Stimulated activated CD4-positive, alpha-beta T cell treated with anti-CD3 and anti-CD28 coated beads, Interleukin-4, amount 100 ng/mL, for 24 hours (primary cell): ENCODE data around the gene AS3MT.

Source experiments
- DNase-seq: peaks from one replicate; pipeline ENCODE4 v3.0.0-alpha.2; 2020

Gene AS3MT

DNA sequence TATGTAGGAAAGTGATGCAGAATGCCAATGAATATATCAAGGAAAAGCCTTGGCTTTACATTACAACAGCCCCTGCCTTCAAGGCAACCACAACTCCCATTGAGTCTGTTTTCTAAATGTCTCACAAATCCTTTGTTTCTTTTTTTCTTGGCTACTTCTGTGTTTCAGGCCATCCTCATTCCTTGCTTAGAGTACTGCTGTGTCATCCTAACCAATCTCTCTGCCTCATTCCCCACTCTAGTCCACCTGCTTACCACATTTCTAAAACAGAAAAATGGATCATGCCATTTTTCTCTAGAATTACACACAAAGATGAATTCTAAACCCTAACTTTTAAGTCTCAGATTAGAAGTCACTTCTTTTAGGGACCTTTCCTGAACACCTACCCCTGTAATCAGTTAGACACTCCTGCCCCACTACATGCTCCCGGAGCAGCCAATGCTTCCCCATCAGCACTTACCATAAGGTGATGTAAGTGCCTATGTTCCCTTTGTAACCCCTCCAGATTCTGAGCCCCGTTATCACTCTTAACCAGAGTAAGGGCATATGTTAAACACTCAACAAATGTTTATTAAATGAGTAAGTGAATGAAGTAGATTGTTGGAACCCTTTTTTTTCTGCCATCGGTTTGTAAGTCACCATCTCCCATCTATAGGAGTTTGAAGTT, 12.4 kb upstream of the AS3MT start:
- no peak for DNase-seq

DNA sequence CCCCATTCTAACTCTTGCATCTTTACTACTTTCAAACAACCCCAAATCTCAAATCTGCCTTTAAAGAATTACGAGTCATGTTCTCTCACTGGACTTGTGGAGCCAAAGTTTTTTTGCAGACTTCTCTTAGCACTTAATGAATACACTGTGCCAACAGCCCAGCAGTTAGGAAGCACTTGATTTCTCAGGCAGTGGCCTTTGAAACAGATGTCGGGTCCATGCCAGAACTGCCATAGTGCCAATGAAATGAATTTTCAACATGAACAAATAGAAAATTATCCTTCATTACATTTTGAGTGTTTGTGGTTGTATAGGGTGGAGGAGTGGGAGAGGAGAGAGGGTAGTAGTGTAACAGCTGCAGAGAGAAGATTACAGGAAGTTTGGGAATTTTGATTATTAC, 9.4 kb upstream of the AS3MT start:
- no peak for DNase-seq

DNA sequence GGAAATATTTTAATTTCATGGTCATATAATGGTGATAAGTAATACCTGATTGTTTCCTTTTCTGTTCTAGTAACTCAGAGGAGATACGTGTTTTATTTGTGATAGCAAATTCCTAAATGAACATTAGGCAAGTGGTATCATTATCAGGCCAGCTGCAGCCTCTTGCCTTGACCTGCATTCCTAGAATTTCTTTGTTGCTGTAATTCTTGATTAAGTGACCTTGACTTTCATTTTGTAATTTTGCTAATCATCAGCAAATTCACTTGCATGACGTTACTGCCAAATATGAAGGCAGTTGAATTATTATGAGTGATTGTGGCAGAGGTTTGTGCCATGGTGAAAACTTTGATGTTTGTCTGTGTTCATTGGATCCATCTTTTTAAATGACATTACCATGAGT, 5.6 kb upstream of the AS3MT start:
- DNase-seq, result no peak

DNA sequence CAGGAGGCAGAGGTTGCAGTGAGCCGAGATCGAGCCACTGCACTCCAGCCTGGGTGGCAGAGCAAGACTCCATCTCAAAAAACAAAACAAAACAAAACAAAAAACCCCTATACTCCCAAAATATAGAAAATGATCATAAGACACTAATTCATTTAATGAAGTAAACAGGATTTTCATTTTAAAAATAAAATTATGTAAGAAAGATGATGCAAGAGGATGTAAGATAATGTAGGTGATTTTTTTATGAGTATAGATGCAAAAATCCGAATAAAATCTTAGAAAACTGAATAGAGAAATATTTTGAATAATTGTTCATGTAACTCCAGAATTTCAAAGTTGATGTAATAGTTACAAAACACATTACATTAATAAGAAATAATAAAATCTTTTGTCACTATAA, 3.6 kb upstream of the AS3MT start:
- no peak for DNase-seq

DNA sequence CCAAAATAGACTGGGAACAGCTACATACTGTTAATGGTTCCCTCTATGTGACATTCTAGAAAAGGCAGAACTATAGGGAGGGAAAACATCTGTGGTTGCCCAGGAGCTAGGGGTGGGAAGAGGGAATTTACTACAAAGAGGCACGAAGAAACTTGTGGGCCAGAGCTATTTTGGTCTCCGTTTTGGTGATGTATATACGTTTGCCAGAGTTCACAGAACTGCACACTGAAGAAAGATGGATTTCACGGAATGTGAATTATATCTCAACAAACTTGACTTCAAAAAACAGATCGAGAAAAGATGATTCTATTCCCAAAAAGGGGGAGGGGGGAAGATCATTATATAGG, 386 bp upstream of the AS3MT start:
- no peak for DNase-seq

DNA sequence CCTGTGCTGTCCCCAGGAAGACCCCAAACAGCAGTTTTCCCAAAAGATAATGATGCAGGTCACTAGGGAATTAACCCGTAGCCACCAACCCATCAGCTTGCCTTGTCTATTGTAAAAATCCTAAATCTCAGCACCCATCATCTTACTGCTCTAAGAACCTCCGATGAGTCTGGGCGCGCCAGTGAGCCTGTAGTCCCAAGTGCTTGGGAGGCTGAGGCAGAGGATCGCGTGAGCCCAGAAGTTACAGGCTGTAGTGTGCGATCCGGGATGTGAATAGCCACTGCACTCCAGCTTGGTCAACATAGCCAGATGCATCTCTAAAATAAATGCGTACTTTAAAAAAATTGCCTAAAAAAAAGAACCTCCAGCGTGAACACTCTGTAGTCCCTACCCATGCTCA, 951 bp downstream of the AS3MT start:
- no peak for DNase-seq

DNA sequence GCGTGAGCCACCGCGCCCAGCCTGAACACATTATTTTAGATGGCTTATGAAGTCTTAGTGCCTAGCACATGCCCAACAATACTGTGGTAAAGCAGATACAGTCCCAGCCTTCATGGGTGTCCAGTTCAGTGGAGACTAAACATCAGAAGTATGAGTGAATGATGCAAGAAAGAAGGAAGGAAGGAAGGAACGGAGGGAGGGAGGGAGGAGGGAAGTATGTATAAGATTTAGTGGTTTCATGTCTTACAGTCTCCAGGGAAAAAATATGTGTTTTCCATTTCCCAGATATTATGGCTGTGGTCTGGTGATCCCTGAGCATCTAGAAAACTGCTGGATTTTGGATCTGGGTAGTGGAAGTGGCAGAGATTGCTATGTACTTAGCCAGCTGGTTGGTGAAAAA, 2.9 kb downstream of the AS3MT start:
- no peak for DNase-seq

DNA sequence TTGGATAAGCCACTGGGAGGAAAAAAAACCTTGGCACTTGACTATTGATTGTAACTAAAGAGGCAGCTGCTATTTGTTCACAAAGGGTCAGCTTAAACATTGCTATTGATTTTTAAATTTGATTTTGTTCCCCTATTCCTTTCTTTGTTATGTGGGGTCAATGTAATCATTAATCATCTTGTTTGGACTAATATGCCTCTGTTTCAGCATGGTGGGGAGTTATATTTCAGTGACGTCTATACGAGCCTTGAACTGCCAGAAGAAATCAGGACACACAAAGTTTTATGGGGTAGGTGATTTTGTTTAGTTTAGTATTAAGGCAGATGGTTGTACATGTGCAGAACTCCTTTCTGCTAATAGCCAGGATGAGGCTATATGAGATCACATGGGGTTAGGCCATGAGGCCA, 7.5 kb downstream of the AS3MT start:
- no peak for DNase-seq

DNA sequence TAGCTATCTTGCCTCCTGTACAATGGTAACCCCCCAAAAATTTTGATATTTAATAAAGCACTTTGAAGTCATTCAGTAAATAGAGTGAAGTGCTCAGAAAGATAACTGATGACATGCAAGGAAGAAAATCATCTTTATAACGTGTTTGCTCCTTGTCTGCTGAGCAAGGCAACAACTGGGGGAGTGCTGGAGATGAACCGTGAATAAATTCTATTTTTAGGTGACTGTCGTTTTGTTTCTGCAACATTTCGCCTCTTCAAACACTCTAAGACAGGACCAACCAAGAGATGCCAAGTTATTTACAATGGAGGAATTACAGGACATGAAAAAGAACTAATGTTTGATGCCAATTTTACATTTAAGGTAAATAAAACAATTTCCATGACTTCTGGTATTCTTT, 9.4 kb downstream of the AS3MT start:
- no peak for DNase-seq

DNA sequence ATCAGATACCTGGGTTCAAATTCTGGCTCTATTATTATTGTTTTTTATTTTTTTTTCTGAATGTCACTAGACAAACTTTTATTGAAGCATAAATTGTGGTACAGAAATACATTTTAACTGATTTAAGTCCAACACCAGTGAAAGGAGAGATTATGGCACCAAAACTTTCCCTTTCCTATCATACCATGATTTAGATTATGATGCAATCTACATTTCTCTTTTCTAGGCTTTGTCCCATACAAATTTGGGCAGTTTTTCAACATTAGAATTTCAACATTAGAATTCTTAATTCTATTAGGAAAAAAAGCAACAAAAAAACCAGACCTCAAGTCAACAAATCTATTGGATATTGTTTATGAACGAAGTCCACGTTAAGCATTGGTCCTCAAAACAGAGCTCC, 11.0 kb downstream of the AS3MT start:
- no peak for DNase-seq

DNA sequence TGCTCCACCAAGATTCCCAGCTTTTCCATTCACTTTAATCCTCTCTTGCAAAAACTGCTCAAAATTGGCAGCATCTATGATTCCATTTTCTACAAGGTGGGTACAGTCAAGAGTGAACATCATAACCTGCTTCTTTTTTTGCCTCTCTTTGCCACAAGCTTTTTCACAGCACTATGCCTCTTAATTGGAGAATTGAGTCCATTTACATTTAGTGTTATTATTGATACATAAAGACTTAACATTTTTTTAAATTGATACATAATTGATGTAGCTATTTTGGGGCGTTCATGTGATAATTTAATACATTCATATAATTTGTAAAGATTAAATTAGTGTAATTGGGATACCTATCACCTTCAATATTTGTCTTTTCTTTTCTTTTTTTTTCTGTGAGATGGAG, 18.8 kb downstream of the AS3MT start:
- DNase-seq, result no peak

DNA sequence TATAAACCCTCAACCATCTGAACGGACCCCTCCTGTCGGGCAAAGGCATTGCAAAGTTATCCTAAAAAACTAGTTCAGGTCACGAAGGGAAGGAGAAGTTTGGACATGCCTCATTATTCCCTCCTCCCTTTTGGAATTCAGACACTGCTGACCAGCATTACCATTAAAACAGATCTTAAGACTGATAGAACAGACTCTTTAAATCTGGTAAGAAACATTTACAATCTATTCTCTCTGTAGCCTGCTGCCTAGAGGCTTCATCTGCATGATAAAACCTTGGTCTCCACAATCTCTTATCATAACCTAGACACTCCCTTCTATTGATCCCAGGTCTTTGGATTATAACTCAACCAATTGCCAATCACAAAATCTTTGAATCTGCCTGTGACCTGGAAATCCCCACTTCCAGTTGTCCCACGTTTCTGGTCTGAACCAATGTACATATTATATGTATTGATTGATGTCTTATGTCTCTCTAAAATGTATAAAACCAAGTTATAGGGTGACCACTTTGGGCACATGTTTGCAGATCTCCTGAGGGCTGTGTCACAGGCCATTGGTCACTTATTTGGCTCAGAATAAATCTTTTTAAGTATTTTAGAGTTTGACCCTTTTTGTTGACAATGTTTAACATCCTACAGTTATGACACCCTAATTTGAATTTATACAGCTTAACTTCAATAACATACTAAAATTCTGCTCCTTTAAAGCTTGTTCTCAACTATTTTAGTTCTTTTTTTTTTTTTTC, 25.4 kb downstream of the AS3MT start:
- DNase-seq, result no peak

DNA sequence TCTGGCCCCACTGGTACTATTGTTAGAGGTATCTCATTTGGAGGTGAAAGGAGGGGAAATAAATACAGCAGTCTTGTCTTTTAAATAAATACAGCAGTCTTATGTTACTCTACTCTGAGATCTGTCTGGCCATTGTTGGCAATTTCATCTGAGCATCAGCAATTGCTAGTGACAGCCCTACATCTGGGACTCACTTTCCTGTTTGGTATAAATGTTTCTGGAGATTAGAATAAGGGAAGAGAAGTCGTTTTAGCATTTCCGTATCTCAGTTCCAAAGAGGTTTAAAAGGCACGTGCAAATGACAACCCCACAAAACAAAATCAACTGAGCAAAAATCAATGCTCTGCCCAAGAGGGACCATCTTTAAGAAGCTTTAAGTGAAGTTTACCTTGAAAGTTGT, 30.7 kb downstream of the AS3MT start:
- DNase-seq, result no peak

DNA sequence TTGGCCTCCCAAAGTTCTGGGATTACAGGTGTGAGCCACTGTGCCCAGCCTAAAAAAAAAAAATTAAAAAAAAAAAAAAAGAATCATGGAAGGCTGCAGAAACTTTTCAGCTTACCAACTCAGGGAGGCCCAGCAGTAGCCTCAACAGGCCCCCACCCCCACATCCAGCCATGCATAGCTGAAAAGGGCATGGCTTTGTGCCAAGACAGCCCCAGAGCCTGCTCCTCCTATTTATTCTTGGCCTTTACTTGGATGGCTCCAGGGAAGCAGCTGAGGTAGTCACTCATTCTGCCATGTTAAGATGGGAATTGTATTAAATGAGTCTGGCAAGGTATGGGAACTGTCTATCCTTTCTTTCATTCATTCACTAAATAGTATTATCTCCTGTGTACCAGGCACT, 35.1 kb downstream of the AS3MT start:
- DNase-seq, result no peak

DNA sequence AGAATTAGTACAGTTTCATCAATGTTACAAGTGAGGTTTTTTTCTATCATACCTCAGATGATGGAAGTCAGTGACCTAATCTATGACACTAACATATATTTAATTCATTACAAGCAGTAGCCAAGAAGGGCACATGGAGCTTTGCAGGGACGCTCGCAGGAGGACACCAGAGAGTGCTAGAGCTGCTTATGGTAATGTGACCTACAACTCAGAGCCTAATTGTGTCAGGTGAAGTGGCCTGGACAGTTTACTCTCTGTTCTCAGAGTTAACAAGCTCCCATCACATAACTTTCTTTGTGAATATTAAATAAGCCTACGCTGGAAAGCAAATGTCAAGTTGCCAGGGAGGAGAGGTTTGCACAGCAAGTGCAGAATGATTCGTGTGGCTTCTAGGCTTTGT, 37.2 kb downstream of the AS3MT start:
- no peak for DNase-seq

DNA sequence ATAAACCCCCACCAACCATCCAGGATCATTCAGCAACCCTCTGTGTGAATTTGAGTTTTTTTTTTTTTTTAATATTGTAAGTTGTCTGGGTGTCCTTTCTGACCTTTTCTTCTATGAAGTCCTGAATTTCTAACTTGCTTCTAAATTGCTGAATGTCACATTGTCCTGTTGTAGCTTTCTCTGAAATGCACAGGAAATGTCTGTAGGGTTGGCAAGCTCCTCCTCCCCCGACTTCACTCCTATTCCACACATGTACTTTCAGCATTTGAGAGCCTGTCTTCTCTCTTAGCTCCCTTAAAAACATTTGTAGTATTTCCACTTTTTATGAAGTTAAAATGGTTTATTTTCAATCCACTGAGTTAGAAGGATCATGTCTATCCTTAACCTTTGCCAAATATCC, 45.5 kb downstream of the AS3MT start:
- DNase-seq, result no peak

DNA sequence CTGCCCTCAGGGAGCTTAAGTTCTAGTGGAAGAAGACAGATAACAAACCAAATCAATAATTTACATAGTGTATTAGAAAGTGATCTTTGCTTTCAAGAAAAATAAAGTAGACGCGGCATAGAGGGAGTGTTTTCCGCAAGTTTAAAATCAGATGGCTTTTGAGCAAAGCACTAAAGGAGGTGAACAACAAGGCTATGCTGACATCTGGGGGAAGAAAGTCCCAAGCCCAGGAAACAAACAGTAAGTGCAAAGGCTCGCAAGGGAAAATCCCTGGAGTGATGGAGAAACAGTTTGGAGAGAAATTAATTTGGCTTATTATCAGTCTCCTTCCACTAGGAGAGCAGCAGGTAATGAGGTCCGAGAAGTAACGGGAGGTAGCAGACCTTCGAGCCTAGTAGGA, 46.9 kb downstream of the AS3MT start:
- DNase-seq, result no peak

DNA sequence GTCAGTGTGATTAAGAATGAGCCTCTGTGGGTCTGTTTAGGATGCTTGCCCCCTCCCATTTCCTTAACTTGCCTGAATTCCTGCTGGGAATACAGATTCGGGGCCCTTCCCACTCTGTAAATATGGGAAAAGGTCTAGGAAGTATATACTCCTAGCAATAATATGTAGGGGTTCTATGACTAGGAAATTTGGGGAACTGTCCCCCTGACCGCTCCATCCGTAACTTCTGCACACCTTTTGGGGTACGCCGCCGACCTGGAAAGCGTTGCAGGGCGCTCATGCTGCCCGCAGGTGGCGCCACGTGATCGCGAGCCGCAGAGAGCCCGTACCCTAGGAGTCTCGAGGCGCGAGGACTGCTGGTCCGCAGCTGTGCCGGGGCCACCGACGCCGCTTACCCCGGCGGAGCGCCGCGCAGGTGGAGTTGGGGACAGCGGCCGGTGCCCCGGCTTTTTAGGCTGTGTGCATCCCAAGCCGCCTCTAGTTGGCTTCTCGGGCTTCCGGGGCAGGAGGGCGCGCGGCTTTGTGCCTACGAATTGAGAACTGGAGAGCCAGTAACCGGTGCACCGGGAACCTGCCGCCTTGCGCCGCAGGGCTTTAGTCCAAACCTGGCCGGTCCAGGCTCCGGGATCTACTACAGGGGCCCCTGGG, 48.2 kb downstream of the AS3MT start:
- DNase-seq, result peak; percentile 83

DNA sequence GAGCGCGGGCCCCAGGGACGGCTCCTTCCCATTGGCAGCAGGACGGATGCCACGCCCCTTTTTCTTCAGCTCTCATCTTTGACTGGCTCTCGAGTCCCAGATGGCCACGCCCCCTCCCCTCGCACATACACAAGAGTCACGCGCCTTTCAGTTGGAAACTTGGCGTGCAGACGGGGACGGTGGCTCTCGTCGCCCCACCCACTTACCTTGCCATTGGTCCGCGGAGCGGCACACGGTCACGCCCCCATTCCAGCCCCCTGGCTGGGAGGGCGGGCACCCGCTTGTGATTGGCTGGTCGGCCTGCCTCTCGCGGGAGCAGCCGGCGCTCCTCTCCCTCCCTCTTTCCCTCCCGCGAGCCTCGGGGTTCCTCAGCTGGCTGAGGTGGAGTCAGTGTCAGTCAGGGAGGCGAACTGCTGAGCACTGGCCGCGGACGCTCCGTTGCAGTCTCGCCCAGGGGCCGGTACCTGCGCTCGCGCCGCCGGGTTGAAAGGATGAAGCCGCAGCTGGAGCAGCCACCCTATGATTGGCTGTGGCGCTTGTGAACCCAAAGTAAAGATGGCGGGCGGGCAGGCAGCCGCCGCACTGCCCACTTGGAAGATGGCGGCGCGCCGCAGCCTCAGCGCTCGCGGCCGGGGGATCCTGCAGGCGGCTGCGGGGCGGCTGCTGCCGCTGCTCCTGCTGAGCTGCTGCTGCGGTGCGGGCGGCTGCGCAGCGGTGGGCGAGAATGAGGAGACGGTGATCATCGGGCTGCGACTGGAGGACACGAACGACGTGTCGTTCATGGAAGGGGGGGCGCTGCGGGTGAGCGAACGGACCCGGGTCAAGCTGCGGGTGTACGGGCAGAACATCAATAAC, 48.9 kb downstream of the AS3MT start, which contains the start of gene CNNM2:
Gene CNNM2, plus strand, starts transcription at position 333 of the 855 bp plus-strand sequence. Its CDS starts 187 bp downstream, at position 520.
- peak; percentile 100 for DNase-seq

DNA sequence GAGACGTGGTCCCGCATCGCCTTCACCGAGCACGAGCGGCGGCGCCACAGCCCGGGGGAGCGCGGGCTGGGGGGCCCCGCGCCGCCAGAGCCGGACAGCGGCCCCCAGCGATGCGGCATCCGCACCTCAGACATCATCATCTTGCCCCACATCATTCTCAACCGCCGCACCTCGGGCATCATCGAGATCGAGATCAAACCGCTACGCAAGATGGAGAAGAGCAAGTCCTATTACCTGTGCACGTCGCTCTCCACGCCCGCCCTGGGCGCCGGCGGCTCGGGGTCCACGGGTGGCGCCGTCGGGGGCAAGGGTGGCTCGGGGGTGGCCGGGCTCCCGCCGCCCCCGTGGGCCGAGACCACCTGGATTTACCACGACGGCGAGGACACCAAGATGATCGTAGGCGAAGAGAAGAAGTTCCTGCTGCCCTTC, 49.6 kb downstream of the AS3MT start:
- DNase-seq, result peak; percentile 42

DNA sequence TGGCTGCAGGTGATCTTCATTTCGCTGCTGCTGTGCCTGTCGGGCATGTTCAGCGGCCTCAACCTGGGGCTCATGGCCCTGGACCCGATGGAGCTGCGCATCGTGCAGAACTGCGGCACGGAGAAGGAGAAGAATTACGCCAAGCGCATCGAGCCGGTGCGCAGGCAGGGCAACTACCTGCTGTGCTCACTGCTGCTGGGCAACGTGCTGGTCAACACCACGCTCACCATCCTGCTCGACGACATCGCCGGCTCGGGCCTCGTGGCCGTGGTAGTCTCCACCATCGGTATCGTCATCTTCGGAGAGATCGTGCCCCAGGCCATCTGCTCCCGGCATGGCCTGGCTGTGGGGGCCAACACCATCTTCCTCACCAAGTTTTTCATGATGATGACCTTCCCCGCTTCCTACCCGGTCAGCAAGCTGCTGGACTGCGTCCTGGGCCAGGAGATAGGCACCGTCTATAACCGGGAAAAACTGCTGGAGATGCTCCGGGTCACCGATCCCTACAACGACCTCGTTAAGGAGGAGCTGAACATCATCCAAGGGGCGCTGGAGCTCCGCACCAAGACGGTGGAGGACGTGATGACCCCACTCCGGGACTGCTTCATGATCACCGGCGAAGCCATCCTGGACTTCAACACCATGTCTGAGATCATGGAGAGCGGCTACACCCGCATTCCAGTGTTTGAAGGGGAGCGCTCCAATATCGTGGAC, 50.1 kb downstream of the AS3MT start:
- DNase-seq, result no peak

DNA sequence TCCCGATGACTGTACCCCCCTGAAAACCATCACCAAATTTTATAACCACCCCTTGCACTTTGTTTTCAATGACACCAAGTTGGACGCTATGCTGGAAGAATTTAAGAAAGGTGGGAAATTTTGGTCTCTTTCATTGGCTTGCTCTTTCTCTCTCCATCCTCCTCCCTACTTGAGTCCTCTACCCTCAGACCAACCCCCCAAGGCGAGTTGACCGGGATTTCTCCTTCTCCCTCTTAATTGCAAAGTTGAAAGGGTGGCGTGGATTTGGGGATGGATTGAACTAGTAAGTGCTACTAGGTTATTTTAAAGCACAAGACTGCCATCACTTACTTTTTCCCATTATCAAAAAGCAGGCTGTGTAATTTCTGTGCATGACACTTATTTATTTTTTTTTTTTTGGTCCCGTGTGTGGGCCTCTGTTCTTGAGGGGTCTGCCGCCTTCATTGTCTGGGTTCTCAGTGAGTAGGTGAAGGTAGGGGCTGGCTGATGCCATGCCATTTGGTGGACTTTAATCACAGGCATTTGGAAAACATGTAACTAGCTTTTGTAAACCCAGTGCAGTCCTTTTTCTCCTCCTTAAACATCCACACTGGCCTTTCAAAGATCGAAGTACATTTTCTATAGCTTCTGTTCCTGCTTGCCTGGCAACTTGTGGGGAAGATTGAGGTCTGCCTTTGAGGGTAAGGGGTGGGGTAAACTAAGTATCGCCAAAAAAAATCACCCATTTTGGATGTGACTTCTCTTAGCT, 50.9 kb downstream of the AS3MT start:
- DNase-seq, result no peak
